Smooth muscle cell (in vitro differentiated cells): ENCODE measurements around the gene ACTL7B. TPM values are rescaled to one million over a fixed set of nuclear protein-coding genes. Genes with fewer than 3 reads are reported as not detected.
A peak's percentile ranks its signal among the peaks of the same experiment; 100 is the strongest.

Source experiments
- DNase-seq: peaks from one replicate; lab custom pipeline; 2025; ENCODE audit not compliant: unreplicated experiment; lab: John Stamatoyannopoulos, UW
- H2AFZ ChIP-seq: fragments of 200-600 bp; sonication (generic); 2 replicates; pipeline ENCODE4 v1.6.0; 2016; ENCODE audit warnings: antibody characterized with exemption, low read depth, mild to moderate bottlenecking
- H3F3A ChIP-seq: fragments of 200-600 bp; sonication (generic); 2 replicates; pipeline ENCODE4 v1.6.0; 2017; ENCODE audit warnings: antibody characterized with exemption, low read depth
- H3K27ac ChIP-seq: fragments of 200-600 bp; sonication (generic); 2 replicates; pipeline ENCODE4 v1.5.1; 2016; ENCODE audit warnings: low read depth, mild to moderate bottlenecking
- H3K27me3 ChIP-seq: fragments of 200-600 bp; sonication (generic); 2 replicates; pipeline ENCODE4 v1.6.1; 2016; ENCODE audit warnings: low read depth, mild to moderate bottlenecking
- H3K36me3 ChIP-seq: fragments of 200-600 bp; sonication (generic); 2 replicates; pipeline ENCODE4 v1.5.1; 2016; ENCODE audit warnings: low read depth
- H3K4me1 ChIP-seq: fragments of 200-600 bp; sonication (generic); 2 replicates; pipeline ENCODE4 v1.5.1; 2016; ENCODE audit warnings: low read depth
- H3K4me2 ChIP-seq: fragments of 200-600 bp; sonication (generic); 2 replicates; pipeline ENCODE4 v1.6.0; 2016; ENCODE audit warnings: mild to moderate bottlenecking
- H3K4me3 ChIP-seq: fragments of 200-600 bp; sonication (generic); 2 replicates; pipeline ENCODE4 v1.5.1; 2016; ENCODE audit warnings: mild to moderate bottlenecking
- H3K79me2 ChIP-seq: fragments of 200-600 bp; sonication (generic); 2 replicates; pipeline ENCODE4 v1.6.0; 2016; ENCODE audit warnings: low read depth, mild to moderate bottlenecking
- H3K9ac ChIP-seq: fragments of 200-600 bp; sonication (generic); 2 replicates; pipeline ENCODE4 v1.6.0; 2016; ENCODE audit warnings: low read depth
- H3K9me3 ChIP-seq: fragments of 200-600 bp; sonication (generic); replicated peaks from 2 replicates; pipeline ENCODE4 v1.5.1; 2016; ENCODE audit warnings: low read depth
- H4K20me1 ChIP-seq: fragments of 200-600 bp; sonication (generic); 2 replicates; pipeline ENCODE4 v1.6.0; 2016; ENCODE audit warnings: low read depth
- WGBS: methylation state at CpG from one replicate; pipeline ENCODE4 v1.1.7; 2016; ENCODE audit warnings: low lambda C conversion rate; 5-methylcytosine and 5-hydroxymethylcytosine counted together
- polyA plus RNA-seq: library from polyadenylated mRNA; unstranded; fragments of >200 nt; fragmentation: Nextera tagmentation; extraction: Ambion mirVana; gene quantifications from 2 replicates; pipeline ENCODE4 v1.2.1, GENCODE V29; 2016
- total RNA-seq: library from RNA; depleted of rRNA; stranded (reverse); fragments of >200 nt; gene quantifications from 2 replicates; pipeline ENCODE4 v1.2.3, GENCODE V29; 2014
- TF ChIP-seq, protein P1 (sequence below): fragments of 200-600 bp; sonication (generic); IDR thresholded peaks from 2 replicates; pipeline ENCODE4 v1.5.1; 2017; ENCODE audit warnings: borderline replicate concordance, mild to moderate bottlenecking, antibody characterized with exemption; ENCODE audit not compliant: insufficient read depth, poor library complexity, severe bottlenecking

ACTL7B gene
- total and polyA plus RNA-seq, 2 experiments from 2014 or later = not detected

DNA sequence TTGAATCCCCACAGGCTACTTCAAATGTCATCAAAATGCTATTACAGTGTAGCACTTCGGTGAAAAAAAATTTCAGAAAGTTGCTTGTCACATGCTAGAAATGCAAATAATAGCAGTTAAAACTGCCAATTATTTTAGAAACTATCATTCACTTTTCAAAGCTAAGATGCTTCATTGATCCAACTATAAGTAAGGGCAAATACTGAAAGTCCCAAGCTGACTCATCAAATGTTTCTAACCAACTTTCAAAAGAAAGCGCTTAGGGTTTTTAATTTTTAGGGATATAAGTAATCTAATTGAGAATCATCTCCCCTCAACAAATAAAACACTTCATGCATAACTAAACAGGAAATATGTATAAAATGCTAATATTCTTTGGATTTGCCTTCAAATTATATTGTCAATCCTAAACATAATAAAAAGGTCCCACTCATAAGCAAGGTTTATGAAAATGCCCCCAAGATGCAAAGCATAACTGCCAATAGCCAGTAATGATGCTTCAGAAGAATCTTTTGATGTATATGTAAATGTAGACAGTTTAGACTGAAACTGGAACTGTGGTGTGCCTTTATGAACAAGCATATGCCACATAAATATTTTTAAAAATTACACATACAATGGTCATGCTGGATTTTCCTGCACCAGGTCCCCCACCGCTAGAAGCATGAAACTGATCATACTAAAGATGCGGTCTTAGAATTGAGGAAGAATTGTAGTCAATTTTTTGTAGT lies 18.4 kb upstream of the ACTL7B start:
- Histone ChIP-seq H3F3A (no peaks in the 10 kb centered on the region), H3K4me3 (no peak overlapping the region), H3K27ac (no peak overlapping the region), H4K20me1 (no peaks in the 10 kb centered on the region), H3K36me3 (peaks cover 40% of the 10 kb centered on the region), H3K4me2 (no peak overlapping the region), H3K4me1 (no peaks in the 10 kb centered on the region), H3K9ac (no peak overlapping the region), H2AFZ (no peak overlapping the region), H3K27me3 (no peaks in the 10 kb centered on the region), H3K9me3 (no peaks in the 10 kb centered on the region), H3K79me2 (no peaks in the 10 kb centered on the region)
- TF ChIP-seq, protein P1, sequence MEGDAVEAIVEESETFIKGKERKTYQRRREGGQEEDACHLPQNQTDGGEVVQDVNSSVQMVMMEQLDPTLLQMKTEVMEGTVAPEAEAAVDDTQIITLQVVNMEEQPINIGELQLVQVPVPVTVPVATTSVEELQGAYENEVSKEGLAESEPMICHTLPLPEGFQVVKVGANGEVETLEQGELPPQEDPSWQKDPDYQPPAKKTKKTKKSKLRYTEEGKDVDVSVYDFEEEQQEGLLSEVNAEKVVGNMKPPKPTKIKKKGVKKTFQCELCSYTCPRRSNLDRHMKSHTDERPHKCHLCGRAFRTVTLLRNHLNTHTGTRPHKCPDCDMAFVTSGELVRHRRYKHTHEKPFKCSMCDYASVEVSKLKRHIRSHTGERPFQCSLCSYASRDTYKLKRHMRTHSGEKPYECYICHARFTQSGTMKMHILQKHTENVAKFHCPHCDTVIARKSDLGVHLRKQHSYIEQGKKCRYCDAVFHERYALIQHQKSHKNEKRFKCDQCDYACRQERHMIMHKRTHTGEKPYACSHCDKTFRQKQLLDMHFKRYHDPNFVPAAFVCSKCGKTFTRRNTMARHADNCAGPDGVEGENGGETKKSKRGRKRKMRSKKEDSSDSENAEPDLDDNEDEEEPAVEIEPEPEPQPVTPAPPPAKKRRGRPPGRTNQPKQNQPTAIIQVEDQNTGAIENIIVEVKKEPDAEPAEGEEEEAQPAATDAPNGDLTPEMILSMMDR = no peak
- no peak for DNase-seq
- WGBS = 99% methylated on average over 4 of the region's 4 CpGs

DNA sequence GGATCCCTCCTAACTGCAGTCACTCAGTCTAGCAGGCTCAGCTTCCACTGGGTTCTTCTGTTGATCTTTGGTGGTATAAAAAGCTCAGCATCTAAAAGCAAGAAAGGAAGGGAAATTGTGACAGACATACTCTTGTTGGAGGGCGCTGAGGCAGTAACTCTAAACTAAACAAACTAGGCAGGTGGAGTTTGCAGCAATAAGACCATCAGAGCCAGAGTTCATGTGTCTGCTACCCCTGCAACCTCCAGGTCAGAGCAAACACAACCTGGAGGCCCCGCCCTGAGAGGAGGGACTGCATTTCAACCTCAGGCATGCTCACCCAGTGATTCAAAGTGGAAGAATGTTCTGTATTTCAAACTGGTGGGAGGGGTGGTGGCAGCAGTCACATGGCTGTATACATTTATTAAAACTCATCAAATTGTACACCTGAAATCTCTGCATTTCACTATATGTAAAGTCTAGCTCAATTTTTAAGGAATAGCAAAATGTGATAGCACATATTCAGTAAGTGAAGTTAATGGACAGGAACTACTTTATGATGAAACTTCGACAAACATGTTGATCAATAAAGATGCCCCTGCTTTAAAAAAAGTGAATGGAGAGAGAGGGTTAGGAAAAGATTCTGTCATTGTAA lies 13.4 kb upstream of the ACTL7B start:
- no peaks in the 10 kb centered on the region for H4K20me1 ChIP-seq
- peaks cover 11% of the 10 kb centered on the region for H3K36me3 ChIP-seq
- TF ChIP-seq, protein P1 = no peak
- no peak for DNase-seq
- H3K27me3 ChIP-seq = no peaks in the 10 kb centered on the region
- no peaks in the 10 kb centered on the region for H3K4me1 ChIP-seq
- no peaks in the 10 kb centered on the region for H3K9me3 ChIP-seq
- peak overlapping the region; percentile 18 for H3K4me2 ChIP-seq
- no peak overlapping the region for H2AFZ ChIP-seq
- no peak overlapping the region for H3K4me3 ChIP-seq
- H3K27ac ChIP-seq = peak overlapping the region; percentile 55
- no peak overlapping the region for H3K9ac ChIP-seq
- WGBS = 73% methylated on average over 3 of the region's 3 CpGs
- no peaks in the 10 kb centered on the region for H3K79me2 ChIP-seq
- no peaks in the 10 kb centered on the region for H3F3A ChIP-seq

DNA sequence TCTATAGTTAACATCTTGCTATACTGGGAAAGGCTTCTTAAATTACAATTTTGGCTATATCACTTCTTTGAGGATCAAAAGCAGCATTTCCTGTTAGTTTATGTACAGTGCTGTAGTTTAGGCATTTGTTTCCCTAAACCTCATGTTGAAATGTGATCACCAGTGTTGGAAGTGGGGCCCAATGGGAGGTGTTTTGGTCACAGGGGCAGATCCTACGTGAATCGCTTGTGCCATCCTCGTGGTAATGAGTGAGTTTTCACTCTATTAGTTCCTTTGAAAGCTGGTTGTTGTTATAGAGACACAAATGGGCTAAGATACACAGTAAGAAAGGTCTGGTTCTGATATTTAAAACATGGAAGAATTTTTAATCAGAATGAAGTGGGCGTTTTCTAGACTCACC lies 12.0 kb upstream of the ACTL7B start:
- Histone ChIP-seq H3K9ac (no peak overlapping the region), H3K79me2 (no peaks in the 10 kb centered on the region), H3K4me3 (no peak overlapping the region), H4K20me1 (no peaks in the 10 kb centered on the region), H3K36me3 (peaks cover 10% of the 10 kb centered on the region), H3F3A (no peaks in the 10 kb centered on the region), H2AFZ (no peak overlapping the region), H3K4me1 (no peaks in the 10 kb centered on the region), H3K27ac (no peak overlapping the region), H3K27me3 (no peaks in the 10 kb centered on the region), H3K9me3 (no peaks in the 10 kb centered on the region), H3K4me2 (no peak overlapping the region)
- 99% methylated on average over 4 of the region's 4 CpGs for WGBS
- DNase-seq = no peak
- TF ChIP-seq, protein P1 = no peak

DNA sequence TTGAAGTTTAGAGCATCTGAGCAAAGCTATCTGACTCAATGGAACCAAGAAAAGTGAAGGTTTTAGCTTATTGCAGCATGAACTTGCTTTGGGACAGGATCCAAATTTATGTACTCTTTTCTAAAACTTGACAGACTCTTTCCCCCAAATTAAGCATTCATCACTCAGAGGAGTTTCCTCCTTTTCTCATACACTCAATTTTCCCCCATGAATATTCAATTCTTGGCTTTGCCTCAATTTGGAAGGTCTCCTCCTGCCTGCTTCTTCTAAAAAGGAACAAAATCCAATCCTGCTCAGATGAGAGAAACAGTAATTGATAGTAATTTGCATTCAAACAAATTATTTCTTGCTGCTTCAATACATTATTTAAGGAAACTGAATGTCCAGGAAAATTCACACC lies 11.3 kb upstream of the ACTL7B start:
- Histone ChIP-seq H3K27me3 (no peaks in the 10 kb centered on the region), H3K36me3 (peaks cover 9% of the 10 kb centered on the region), H3K9ac (no peak overlapping the region), H3K27ac (no peak overlapping the region), H3F3A (no peaks in the 10 kb centered on the region), H3K4me1 (no peaks in the 10 kb centered on the region), H3K4me3 (no peak overlapping the region), H3K4me2 (no peak overlapping the region), H4K20me1 (no peaks in the 10 kb centered on the region), H3K79me2 (no peaks in the 10 kb centered on the region), H3K9me3 (no peaks in the 10 kb centered on the region), H2AFZ (no peak overlapping the region)
- no peak for DNase-seq
- TF ChIP-seq, protein P1 = no peak
